A673 (cell line): ENCODE data around the gene SSB. TPM values are rescaled to one million over a fixed set of nuclear protein-coding genes. Genes with fewer than 3 reads are reported as not detected.

Experiments
- BruUV-seq: library from RNA; stranded (reverse); fragments of 400-500 nt; replicated peaks from 2 replicates; lab custom pipeline; 2021; lab: Mats Ljungman, UMichigan
- CTCF ChIA-PET: fragments of 300-600 bp; sonication (Branson Sonifier 250); formaldehyde crosslinking; loops from one replicate; lab custom pipeline; 2022; ENCODE audit warnings: antibody characterized with exemption; lab: Charles Lee
- POLR2A ChIA-PET: fragments of 300-600 bp; sonication (Branson Sonifier 250); formaldehyde crosslinking; loops from one replicate; lab custom pipeline; 2022; ENCODE audit warnings: antibody characterized with exemption; ENCODE audit not compliant: low non-redundant PET; lab: Charles Lee
- DNase-seq: peaks from one replicate; pipeline ENCODE4 v3.0.0-alpha.2; 2015; ENCODE audit warnings: low spot score
- H3K27ac ChIP-seq: fragments of 200-600 bp; sonication (generic); 2 replicates; pipeline ENCODE4 v1.5.1; 2016; ENCODE audit warnings: mixed run types, low read depth, mild to moderate bottlenecking, mixed read lengths, antibody characterized with exemption, low read length; ENCODE audit not compliant: poor library complexity, severe bottlenecking
- H3K27me3 ChIP-seq: fragments of 200-600 bp; sonication (generic); replicated peaks from 2 replicates; pipeline ENCODE4 v1.6.1; 2017; ENCODE audit warnings: mixed run types, low read depth, mild to moderate bottlenecking, mixed read lengths, antibody characterized with exemption, low read length; ENCODE audit not compliant: insufficient read depth, poor library complexity
- H3K36me3 ChIP-seq: fragments of 200-600 bp; sonication (generic); 2 replicates; pipeline ENCODE4 v1.6.1; 2016; ENCODE audit warnings: mixed run types, mild to moderate bottlenecking, mixed read lengths, antibody characterized with exemption, low read length; ENCODE audit not compliant: insufficient read depth, poor library complexity, severe bottlenecking
- H3K4me1 ChIP-seq: fragments of 200-600 bp; sonication (generic); 2 replicates; pipeline ENCODE4 v1.6.1; 2017; ENCODE audit warnings: mixed run types, mild to moderate bottlenecking, mixed read lengths, antibody characterized with exemption, low read length; ENCODE audit not compliant: insufficient read depth, poor library complexity, severe bottlenecking
- H3K4me3 ChIP-seq: fragments of 200-600 bp; sonication (generic); 2 replicates; pipeline ENCODE4 v1.5.1; 2016; ENCODE audit warnings: low read depth, mixed run types, mild to moderate bottlenecking, mixed read lengths, low read length; ENCODE audit not compliant: poor library complexity, severe bottlenecking
- H3K9me3 ChIP-seq: fragments of 200-600 bp; sonication (generic); 2 replicates; pipeline ENCODE4 v1.6.1; 2016; ENCODE audit warnings: mixed run types, low read depth, mild to moderate bottlenecking, mixed read lengths, antibody characterized with exemption, low read length; ENCODE audit not compliant: poor library complexity, severe bottlenecking
- EZH2 ChIP-seq: fragments of 200-600 bp; sonication (generic); IDR thresholded peaks from 2 replicates; pipeline ENCODE4 v1.6.1; 2017; ENCODE audit warnings: borderline replicate concordance, low read depth, mild to moderate bottlenecking, mixed read lengths, antibody characterized with exemption, low read length; ENCODE audit not compliant: poor library complexity, severe bottlenecking
- intact Hi-C: fragments of 100-400 bp; cut with micrococcal nuclease; formaldehyde crosslinking; loops from one replicate; pipeline ENCODE4 v1.10.0; 2022; ENCODE audit not compliant: unreplicated experiment
- total RNA-seq: library from RNA; stranded (reverse); gene quantifications from 2 replicates; pipeline ENCODE4 v1.2.3, GENCODE V29; 2021
- TF ChIP-seq, protein P1 (sequence below): fragments of 300-800, 200-600 bp; sonication (generic); conservative IDR thresholded peaks from 2 replicates; pipeline ENCODE4 v1.5.1; 2017; ENCODE audit warnings: low read depth, mild to moderate bottlenecking, antibody characterized with exemption, low read length, moderate library complexity, mixed read lengths

The SSB gene
- total RNA-seq, 1 experiment from 2014 or later: 231 TPM

DNA sequence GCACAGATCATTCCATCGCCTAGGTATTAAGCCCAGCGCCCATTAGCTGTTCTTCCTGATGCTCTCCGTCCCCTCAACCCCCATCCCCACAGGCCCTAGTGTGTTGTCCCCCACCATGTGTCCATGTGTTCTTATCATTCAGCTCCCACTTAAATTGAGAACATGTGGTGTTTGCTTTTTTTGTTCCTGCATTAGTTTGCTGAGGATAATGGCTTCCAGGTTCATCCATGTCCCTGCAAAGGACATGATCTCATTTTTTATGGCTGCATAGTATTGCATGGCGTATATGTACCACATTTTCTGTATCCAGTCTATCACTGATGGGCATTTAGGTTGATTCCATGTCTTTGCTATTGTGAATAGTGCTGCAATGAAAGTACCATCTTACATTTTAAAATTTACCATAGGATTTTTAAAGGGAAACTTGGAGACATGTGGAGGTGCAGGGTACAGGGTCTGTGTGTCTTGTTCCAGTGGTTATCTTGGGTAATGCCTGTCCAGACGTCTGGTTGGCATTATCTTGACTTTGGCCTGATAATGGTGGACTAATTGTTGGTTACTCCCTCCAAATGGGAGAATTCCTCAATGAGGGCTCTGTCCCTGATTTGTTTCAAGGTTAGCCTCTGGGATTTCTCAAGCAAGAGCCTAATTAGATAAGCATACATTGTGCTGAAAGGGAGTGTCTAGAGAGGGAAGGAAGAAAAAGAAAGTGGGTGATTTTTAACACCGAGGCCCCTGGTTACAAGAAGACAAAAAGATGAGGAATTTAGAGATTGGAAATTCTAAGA is 43.4 kb upstream of the SSB start:
- H3K36me3 ChIP-seq: peaks cover 22% of the 10 kb centered on the region
- TF ChIP-seq, protein P1, sequence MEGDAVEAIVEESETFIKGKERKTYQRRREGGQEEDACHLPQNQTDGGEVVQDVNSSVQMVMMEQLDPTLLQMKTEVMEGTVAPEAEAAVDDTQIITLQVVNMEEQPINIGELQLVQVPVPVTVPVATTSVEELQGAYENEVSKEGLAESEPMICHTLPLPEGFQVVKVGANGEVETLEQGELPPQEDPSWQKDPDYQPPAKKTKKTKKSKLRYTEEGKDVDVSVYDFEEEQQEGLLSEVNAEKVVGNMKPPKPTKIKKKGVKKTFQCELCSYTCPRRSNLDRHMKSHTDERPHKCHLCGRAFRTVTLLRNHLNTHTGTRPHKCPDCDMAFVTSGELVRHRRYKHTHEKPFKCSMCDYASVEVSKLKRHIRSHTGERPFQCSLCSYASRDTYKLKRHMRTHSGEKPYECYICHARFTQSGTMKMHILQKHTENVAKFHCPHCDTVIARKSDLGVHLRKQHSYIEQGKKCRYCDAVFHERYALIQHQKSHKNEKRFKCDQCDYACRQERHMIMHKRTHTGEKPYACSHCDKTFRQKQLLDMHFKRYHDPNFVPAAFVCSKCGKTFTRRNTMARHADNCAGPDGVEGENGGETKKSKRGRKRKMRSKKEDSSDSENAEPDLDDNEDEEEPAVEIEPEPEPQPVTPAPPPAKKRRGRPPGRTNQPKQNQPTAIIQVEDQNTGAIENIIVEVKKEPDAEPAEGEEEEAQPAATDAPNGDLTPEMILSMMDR: no peak
- no peak for TF ChIP-seq EZH2
- no peaks in the 10 kb centered on the region for H3K27me3 ChIP-seq
- POLR2A ChIA-PET: no interaction called here
- peaks cover 8% of the 10 kb centered on the region for H3K4me1 ChIP-seq
- no peak overlapping the region for H3K27ac ChIP-seq
- H3K4me3 ChIP-seq: no peak overlapping the region
- no peaks in the 10 kb centered on the region for H3K9me3 ChIP-seq
- CTCF ChIA-PET: no interaction called here
- DNase-seq: no peak
- no TSS peak for BruUV-seq
- intact Hi-C loops: no loop called here

- no peak overlapping the region for H3K4me3 ChIP-seq
- intact Hi-C loops: no loop called here
- POLR2A ChIA-PET: no interaction called here
- H3K27ac ChIP-seq: no peak overlapping the region
- TF ChIP-seq EZH2: no peak
- TF ChIP-seq, protein P1: no peak
- H3K27me3 ChIP-seq: no peaks in the 10 kb centered on the region
- CTCF ChIA-PET: interaction anchor here (0.6 kb wide), 1 partner anchor 199 kb away, joined by 3 read pairs; no protein-coding TSS in a partner anchor
- peaks cover 11% of the 10 kb centered on the region for H3K36me3 ChIP-seq
- peaks cover 8% of the 10 kb centered on the region for H3K4me1 ChIP-seq
- H3K9me3 ChIP-seq: no peaks in the 10 kb centered on the region
- BruUV-seq: no TSS peak
- no peak for DNase-seq
Observed at GRCh38 chr2:169756342-169756741, 42.3 kb upstream of the SSB start.

- H3K36me3 ChIP-seq: peaks cover 3% of the 10 kb centered on the region
- no peak overlapping the region for H3K4me3 ChIP-seq
- peaks cover 8% of the 10 kb centered on the region for H3K4me1 ChIP-seq
- no TSS peak for BruUV-seq
- no peak for TF ChIP-seq EZH2
- TF ChIP-seq, protein P1: no peak
- no peaks in the 10 kb centered on the region for H3K9me3 ChIP-seq
- no peak for DNase-seq
- H3K27me3 ChIP-seq: no peaks in the 10 kb centered on the region
- H3K27ac ChIP-seq: no peak overlapping the region
- POLR2A ChIA-PET: no interaction called here
- intact Hi-C loops: no loop called here
- CTCF ChIA-PET: no interaction called here
Observed at GRCh38 chr2:169757356-169757755, 41.3 kb upstream of the SSB start.
